ENCODE data around the gene ASPSCR1. TPM values are rescaled to one million over a fixed set of nuclear protein-coding genes. Genes with fewer than 3 reads are reported as not detected.
A peak's percentile ranks its signal among the peaks of the same experiment; 100 is the strongest.

Gene ASPSCR1
- total and polyA plus RNA-seq, 8 donors, result 35.1 to 64.3 (median 44.4) TPM

- TF ChIP-seq CTCF (IDR thresholded peaks at IDR 0.05), result no peak
- DNase-seq (no peak), ATAC-seq (no peak)
- Histone ChIP-seq H3K4me3 (no peak overlapping the region), H3K4me1 (peaks cover 20 to 53% of the 10 kb centered on the region in 2 donors), H3K9me3 (no peaks in the 10 kb centered on the region), H3K27me3 (peaks cover 26 to 98% of the 10 kb centered on the region in 2 donors), H3K36me3 (no peaks in the 10 kb centered on the region), H3K27ac (no peak overlapping the region)
- intact Hi-C loops (cut with DNase I), result no loop called here
Observed at GRCh38 chr17:81962499-81963441, 14.7 kb upstream of the ASPSCR1 start.

GRCh38 chr17:81964081-81964849 is 13.2 kb upstream of the ASPSCR1 start:
- ATAC-seq (no peak), DNase-seq (no peak)
- Histone ChIP-seq H3K27me3 (peaks cover 19 to 89% of the 10 kb centered on the region in 2 donors), H3K27ac (no peak overlapping the region), H3K36me3 (no peaks in the 10 kb centered on the region), H3K4me3 (no peak overlapping the region), H3K9me3 (no peaks in the 10 kb centered on the region), H3K4me1 (peaks cover 26 to 57% of the 10 kb centered on the region in 2 donors)
- no peak for TF ChIP-seq CTCF (IDR thresholded peaks at IDR 0.05)
- intact Hi-C loops (cut with DNase I), result no loop called here

GRCh38 chr17:81966343-81967243 is 10.8 kb upstream of the ASPSCR1 start:
- Histone ChIP-seq H3K9me3 (no peaks in the 10 kb centered on the region), H3K27me3 (peaks cover 6 to 66% of the 10 kb centered on the region in 2 donors), H3K4me3 (no peak overlapping the region), H3K36me3 (no peaks in the 10 kb centered on the region), H3K27ac (no peak overlapping the region), H3K4me1 (peaks cover 18 to 36% of the 10 kb centered on the region in 2 donors)
- DNase-seq, result peak in 2 of 4 donors; percentile 84 to 92
- intact Hi-C loops (cut with DNase I), result no loop called here
- no peak for TF ChIP-seq CTCF (IDR thresholded peaks at IDR 0.05)
- ATAC-seq, result peak; percentile 31

GRCh38 chr17:81967244-81967532 is 10.2 kb upstream of the ASPSCR1 start:
- TF ChIP-seq CTCF (IDR thresholded peaks at IDR 0.05), result no peak
- intact Hi-C loops (cut with DNase I), result no loop called here
- H3K4me1 ChIP-seq, result peaks cover 18 to 32% of the 10 kb centered on the region in 2 donors
- DNase-seq (no peak), ATAC-seq (peak; percentile 5)
- no peak overlapping the region for H3K4me3 ChIP-seq
- H3K9me3 ChIP-seq, result no peaks in the 10 kb centered on the region
- no peaks in the 10 kb centered on the region for H3K36me3 ChIP-seq
- H3K27ac ChIP-seq, result no peak overlapping the region
- peaks cover under 1 to 60% of the 10 kb centered on the region in 2 donors for H3K27me3 ChIP-seq
